Stimulated activated naive CD8-positive, alpha-beta T cell treated with anti-CD3 and anti-CD28 coated beads, Interleukin-15, Interleukin-2, amounts not matched to agents 100 U/mL and 50 U/mL, for 24 hours (primary cell): Measurements from ENCODE around the gene SCGB2A2.

Source experiments
- ATAC-seq: fragments of 150-1000 bp; cut with Tn5 transposase; one replicate; pipeline ENCODE4 v1.10.0; 2021
- DNase-seq: peaks from one replicate; pipeline ENCODE4 v3.0.0; 2021

Gene SCGB2A2

DNA sequence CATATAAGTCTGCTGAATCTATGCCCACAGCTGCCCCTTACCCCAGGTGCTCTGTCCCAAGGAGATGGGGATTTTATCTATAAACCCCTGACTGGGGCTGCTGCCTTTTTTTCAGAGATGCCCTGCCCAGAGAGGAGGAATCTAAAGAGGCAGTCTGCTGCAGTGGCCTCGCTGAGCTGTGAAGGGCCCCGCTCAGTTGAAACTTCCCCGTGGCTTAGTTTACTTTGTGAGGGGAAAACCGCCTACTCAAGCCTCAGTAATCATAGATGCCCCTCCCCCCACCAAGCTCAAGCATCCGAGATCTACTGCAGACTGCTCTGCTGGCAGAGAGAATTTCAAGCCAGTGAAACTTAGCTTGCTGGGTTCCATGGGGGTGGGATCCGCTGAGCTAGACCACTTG lies 36.3 kb downstream of the SCGB2A2 start:
- DNase-seq: no peak
- ATAC-seq: no peak

GRCh38 chr11:62307950-62308349 lies 38.0 kb downstream of the SCGB2A2 start:
- no peak for ATAC-seq
- no peak for DNase-seq

DNA sequence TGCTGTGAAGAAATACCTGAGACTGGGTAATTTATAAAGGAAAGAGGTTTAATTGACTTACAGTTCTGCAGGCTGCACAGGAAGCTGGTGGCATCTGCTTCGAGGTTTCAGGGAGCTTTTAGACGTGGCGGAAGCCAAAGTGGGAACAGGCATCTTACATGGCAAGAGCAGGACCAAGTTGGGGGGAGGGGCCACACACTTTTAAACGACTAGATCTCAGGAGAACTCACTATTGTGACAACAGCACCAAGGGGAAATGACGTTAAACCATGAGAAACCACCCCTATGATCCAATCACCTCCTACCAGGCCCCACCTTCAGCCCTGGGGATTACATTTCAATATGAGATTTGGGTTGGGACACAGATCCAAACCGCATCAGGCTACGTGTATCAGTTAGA lies 40.0 kb downstream of the SCGB2A2 start:
- no peak for DNase-seq
- ATAC-seq: no peak

DNA sequence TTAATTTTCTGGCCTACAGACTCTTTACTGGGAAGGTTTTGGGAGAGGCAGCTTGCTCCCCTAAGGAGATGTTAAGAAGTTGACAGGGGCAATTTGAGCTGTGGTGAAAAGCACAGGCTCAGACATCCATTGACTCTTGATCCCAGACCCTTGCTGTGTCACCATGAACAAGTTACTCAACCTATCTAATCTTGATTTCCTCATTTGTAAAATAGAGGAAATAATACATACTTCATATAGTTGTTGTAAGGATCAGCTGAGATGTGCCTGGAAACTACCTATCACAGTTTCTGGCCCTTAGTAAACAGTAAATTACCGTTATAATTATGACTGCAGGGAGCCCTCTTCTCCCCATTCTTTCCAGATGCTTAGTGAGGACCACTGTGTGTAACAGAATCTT lies 45.5 kb downstream of the SCGB2A2 start:
- ATAC-seq: no peak
- no peak for DNase-seq

- ATAC-seq (no peak), DNase-seq (no peak)
Measured at GRCh38 chr11:62322524-62322923, 52.6 kb downstream of the SCGB2A2 start.
